HG03064 (cell line): Measurements from ENCODE around the gene UGT1A9.
"Not testable (repeated sequence)": the region's sequence is repeated elsewhere in the genome, so short reads cannot be mapped to it uniquely, and the experiment has no call there.

Experiments
- ATAC-seq: cut with Tn5 transposase; IDR thresholded peaks from one replicate; pipeline ENCODE4 v1.9.1; 2021; ENCODE audit warnings: low read depth; ENCODE audit not compliant: unreplicated experiment

Gene UGT1A9

DNA sequence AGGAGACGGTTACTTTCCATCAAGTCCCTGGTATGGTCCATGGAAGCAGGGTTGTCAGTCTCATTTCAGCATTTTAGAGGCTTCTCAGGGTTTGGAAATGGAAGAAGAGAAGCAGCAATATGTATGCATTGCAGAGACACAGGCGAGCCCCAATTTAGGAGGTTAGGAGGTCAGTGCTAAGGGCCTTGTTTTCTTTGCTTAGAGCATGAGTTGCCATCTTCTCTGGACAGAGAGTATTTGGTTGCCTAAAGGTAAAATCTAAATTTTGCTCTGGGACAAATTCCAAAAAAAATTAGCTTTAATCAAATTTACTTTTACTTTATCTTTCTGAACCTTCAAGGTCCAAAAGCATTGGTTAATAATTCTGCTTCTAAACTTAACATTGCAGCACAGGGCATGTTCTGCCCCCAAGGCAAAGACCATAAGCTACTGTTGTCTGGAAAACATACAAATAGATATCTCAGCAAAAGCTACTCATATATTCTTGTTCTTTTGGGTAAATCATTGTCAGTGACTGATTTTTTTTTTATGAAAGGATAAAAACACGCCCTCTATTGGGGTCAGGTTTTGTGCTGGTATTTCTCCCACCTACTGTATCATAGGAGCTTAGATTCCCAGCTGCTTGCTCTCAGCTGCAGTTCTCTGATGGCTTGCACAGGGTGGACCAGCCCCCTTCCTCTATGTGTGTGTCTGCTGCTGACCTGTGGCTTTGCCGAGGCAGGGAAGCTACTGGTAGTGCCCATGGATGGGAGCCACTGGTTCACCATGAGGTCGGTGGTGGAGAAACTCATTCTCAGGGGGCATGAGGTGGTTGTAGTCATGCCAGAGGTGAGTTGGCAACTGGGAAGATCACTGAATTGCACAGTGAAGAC, at the start of gene UGT1A9:
Gene UGT1A9, plus strand, starts transcription at position 609 of the 872 bp plus-strand sequence. Its CDS starts 37 bp downstream, at position 646.
- ATAC-seq = no peak

DNA sequence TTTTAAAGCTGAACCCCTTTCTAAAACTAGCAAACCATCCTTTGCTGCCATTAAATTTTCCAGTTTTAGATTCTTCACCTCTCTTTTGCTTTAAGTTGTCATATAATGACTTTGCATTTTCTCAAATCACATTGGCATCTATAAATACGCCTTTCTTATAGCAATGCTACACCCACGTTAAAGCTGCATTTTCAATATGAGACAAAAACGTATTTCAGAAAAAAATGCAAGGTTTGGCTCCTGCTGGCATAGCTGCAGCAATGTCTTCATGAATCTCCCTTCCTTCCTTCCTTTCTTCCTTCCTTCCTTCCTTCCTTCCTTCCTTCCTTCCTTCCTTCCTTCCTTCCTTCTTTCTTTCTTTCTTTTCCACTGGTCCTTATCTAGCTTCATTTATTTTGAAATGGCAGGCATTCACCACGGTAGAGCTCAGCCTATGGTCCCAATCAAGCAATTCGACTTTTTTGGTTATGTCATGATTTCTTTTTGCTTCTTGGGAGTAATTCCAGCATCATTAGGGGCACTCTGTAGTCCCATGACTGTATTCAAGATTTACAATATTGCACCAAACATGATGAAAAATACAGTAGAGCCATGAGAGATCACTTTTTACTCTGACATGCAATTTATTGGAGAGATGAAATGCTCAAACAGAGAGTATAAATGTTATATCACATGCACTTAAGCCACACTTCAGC, 44.2 kb upstream of the UGT1A9 start:
- no peak for ATAC-seq

DNA sequence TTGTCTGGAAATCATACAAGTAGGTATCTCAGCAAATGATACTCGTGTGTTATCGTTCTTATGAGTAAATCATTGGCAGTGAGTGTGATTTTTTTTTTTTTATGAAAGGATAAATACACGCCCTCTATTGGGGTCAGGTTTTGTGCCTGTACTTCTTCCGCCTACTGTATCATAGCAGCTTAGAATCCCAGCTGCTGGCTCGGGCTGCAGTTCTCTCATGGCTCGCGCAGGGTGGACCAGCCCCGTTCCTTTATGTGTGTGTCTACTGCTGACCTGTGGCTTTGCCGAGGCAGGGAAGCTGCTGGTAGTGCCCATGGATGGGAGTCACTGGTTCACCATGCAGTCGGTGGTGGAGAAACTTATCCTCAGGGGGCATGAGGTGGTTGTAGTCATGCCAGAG, 35.4 kb upstream of the UGT1A9 start, which contains the start of gene UGT1A10:
Gene UGT1A10, plus strand, starts transcription at position 143 of the 400 bp plus-strand sequence. Its CDS starts 75 bp downstream, at position 218.
- not testable (repeated sequence) for ATAC-seq

- no peak for ATAC-seq
Observed at GRCh38 chr2:233638836-233639235, 32.9 kb upstream of the UGT1A9 start.

- ATAC-seq = no peak
Observed at GRCh38 chr2:233639860-233640259, 31.8 kb upstream of the UGT1A9 start.

DNA sequence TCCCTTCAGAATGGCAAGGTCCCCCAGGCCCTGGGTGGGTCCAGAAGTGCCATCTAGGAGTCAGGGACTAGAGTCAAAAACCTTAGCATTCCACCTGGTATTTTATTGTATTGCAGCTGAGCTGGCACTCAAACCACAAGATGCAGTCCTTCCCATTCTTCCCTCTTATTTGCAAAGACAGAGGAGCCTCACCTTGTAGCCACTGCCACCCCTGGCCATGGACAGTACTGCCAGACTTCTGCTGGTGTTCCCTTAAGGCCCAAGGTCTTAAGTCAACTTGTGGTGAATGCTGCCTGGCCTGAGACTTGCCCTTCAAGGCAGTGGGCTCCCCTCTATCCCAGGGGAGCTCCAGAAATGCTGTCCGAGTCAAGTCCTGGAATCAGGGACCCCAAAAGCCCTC, 28.6 kb upstream of the UGT1A9 start:
- ATAC-seq = no peak

DNA sequence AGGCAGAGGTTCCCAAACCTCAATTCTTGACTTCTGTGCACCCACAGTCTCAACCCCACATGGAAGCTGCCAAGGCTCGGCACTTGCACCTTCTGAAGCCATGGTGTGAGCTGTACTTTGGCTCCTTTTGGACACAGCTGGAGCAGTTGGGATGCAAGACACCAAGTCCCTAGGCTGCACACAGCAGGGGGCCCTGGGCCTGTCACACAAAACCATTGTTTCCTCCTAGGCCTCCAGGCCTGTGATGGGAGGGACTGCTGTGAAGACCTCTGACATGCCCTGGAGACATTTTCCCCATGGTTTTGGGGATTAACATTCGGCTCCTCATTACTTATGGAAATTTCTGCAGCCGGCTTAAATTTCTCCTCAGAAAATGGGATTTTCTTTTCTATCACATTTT, 25.7 kb upstream of the UGT1A9 start:
- not testable (repeated sequence) for ATAC-seq

- no peak for ATAC-seq
Observed at GRCh38 chr2:233650981-233651380, 20.7 kb upstream of the UGT1A9 start.

DNA sequence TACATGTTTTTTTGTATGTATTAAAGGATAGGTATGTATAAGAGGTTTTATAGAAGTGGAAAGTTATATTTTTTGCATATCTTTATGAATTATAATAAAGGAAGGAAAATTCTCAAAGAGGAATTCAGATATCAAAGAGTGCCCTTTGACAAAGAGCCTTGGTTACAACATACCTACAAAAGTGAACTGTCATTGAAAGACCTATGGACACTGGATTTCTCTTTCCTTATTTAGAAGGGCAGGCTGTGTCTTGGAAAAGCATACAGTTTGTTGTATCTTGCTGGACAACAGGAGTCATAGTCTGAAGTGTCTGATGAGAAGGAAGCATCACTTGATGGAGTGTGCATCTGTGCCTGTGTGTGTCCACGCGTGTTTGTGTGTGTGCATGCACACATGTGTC, 20.3 kb upstream of the UGT1A9 start:
- no peak for ATAC-seq

GRCh38 chr2:233654501-233654900, 17.2 kb upstream of the UGT1A9 start:
- no peak for ATAC-seq

DNA sequence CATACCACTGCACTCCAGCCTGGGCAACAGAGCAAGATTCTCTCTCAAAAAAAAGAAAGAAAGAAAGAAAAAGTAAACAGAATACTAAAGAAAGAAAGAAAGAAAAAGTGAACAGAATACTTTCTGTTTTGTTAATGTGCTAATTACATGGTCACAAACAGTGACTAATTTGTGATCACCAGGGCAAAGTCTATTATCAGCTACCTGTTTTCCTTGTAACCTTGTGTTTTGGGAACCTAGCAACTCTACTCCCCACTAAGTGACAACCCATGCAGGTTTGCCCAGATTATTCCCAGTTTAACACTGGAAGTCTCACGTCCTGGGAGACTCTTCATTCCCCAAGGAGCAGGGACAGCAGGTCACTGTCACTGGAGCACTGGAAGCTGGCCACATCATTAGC, 16.7 kb upstream of the UGT1A9 start:
- ATAC-seq = no peak

GRCh38 chr2:233655943-233656342, 15.8 kb upstream of the UGT1A9 start:
- ATAC-seq = not testable (repeated sequence)

- ATAC-seq = no peak
Observed at GRCh38 chr2:233656443-233656842, 15.3 kb upstream of the UGT1A9 start.

DNA sequence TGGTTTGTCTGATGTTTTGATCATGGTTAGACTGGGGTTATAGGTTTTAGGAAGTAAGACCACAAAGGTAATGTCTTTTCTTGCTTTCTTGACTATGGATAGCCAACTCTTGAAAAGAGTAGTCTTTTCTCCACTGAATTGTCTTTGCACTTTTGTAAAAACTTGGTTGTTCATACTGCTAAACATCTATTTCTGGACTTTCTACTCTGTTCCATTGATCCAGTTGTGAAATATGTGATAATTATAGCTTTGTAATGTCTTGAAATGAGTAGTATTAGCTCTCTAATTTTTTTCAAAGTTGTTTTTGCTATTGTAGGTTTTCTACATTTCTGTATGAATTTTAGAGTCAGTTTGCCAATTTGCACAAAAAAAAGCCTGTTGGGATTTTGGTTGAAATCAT, 13.1 kb upstream of the UGT1A9 start:
- ATAC-seq = no peak

DNA sequence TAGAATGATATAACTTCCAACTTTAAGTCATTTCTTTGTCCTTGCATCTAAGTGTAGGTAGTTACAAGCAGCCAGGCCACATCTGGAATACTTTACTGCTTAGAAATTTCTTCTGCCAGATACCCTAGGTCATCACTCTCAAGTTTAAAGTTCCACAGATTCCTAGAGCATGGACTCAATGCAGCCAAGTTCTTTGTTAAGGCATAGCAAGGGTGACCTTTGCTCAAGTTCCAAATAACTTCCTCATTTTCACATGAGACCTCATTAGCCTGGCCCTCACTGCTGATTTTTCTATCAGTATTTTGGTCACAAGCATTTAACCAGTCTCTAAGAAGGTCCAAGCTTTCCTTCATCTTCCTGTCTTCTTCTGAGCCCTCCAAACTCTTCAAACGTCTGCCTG, 7.8 kb upstream of the UGT1A9 start:
- no peak for ATAC-seq

DNA sequence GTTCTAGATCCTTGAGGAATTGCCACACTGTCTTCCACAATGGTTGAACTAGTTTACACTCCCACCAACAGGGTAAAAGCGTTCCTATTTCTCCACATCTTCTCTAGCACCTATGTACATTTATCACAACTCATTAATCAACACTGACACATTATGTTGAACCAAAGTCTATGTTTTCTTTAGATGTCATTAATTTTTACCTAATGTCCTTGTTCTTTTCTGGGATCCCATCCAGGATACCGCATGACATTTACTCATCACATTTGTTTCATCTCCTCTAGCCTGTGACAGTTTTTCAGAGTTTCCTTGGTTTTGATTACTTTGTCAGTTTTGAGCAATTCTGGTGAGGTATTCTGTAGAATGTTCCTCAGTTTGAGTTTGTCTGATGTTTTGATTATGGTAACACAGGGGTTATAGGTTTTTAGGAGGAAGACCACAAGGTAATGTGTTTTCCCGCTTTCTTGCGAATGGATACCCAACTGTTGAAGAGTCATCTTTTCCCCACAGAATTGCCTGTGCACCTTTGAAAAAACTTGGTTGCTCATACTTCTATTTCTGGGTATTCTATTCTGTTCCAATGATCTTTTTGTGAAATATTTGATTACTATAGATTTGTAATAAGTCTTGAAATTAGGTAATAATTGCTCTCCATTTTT, 3.0 kb upstream of the UGT1A9 start:
- no peak for ATAC-seq

GRCh38 chr2:233672886-233673285, 1.2 kb downstream of the UGT1A9 start:
- ATAC-seq = no peak

GRCh38 chr2:233673896-233674295, 2.2 kb downstream of the UGT1A9 start:
- ATAC-seq = no peak

- no peak for ATAC-seq
Observed at GRCh38 chr2:233674314-233674713, 2.6 kb downstream of the UGT1A9 start.

- ATAC-seq = no peak
Observed at GRCh38 chr2:233674995-233675394, 3.3 kb downstream of the UGT1A9 start.

DNA sequence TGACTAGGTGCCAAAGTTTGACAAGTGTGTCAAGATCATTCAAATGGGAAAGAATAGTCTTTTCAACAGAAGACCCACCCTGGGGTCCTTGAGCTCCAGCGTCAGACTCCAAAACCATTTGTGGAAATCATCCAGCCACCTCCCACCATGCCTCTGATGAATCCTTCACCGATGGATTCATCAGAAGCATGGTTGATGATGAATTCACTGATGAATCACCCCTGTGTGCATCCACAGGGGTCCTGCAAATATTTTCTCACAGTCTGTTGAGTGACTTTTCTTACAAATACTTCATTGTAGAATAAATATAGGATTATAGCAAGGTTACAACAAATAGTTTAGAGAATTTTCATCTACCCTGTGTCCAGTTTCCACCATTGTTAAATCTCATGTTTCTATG, 4.3 kb downstream of the UGT1A9 start:
- no peak for ATAC-seq
